ENCODE data around the gene ELK3.

DNA sequence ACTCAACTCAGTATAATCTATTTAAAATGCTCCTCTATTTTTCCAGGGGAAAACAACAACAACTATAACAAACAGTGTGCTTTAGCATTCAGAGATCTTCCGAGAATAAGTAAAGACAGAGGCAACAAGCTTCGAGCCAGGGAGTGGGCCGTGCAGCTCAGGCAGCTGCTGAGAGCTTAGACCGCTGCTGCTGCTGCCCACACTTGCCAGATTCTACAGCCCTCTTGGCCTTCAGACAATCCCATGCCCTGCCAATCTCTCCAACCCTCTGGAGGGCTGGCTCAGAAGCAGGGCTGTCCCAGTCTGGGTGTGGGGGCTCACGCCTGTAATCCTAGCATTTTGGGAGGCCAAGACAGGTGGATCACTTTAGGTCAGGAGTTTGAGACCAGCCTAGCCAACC is 23.4 kb upstream of the ELK3 start:
- TF ChIP-seq, protein P1, sequence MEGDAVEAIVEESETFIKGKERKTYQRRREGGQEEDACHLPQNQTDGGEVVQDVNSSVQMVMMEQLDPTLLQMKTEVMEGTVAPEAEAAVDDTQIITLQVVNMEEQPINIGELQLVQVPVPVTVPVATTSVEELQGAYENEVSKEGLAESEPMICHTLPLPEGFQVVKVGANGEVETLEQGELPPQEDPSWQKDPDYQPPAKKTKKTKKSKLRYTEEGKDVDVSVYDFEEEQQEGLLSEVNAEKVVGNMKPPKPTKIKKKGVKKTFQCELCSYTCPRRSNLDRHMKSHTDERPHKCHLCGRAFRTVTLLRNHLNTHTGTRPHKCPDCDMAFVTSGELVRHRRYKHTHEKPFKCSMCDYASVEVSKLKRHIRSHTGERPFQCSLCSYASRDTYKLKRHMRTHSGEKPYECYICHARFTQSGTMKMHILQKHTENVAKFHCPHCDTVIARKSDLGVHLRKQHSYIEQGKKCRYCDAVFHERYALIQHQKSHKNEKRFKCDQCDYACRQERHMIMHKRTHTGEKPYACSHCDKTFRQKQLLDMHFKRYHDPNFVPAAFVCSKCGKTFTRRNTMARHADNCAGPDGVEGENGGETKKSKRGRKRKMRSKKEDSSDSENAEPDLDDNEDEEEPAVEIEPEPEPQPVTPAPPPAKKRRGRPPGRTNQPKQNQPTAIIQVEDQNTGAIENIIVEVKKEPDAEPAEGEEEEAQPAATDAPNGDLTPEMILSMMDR (IDR thresholded peaks at IDR 0.05) = no peak
- TF ChIP-seq EZH2phosphoT487 (IDR thresholded peaks at IDR 0.05) = no peak
